AG04450 (cell line): ENCODE data around the gene SGK2. TPM values are rescaled to one million over a fixed set of nuclear protein-coding genes. Genes with fewer than 3 reads are reported as not detected.

ENCODE experiments used
- CTCF ChIA-PET: fragments of 300-600, 350-600 bp; formaldehyde crosslinking; extraction: SDS; loops from one replicate; lab custom pipeline; 2022; ENCODE audit warnings: antibody characterized with exemption, inconsistent platforms; lab: Charles Lee
- POLR2A ChIA-PET: fragments of 350-600 bp; formaldehyde crosslinking; extraction: SDS; loops from one replicate; lab custom pipeline; 2021; ENCODE audit warnings: antibody characterized with exemption, inconsistent platforms; lab: Yijun Ruan, JAX
- DNase-seq: peaks from one replicate; pipeline ENCODE4 v3.0.0-alpha.2; 2011; ENCODE audit warnings: low read depth, low spot score
- H3K27ac ChIP-seq: one replicate; pipeline ENCODE4 v1.5.1; 2012; ENCODE audit warnings: low read depth, low read length, control low read depth
- H3K27me3 ChIP-seq: one replicate; pipeline ENCODE4 v1.6.0; 2012; ENCODE audit warnings: low read length; ENCODE audit not compliant: control insufficient read depth, insufficient read depth
- H3K4me3 ChIP-seq: 2 replicates; pipeline ENCODE4 v1.5.1; 2011; ENCODE audit warnings: mild to moderate bottlenecking, low read depth, low read length, control low read depth
- H3K9me3 ChIP-seq: 2 replicates; pipeline ENCODE4 v1.5.1; 2012; ENCODE audit warnings: low read length; ENCODE audit not compliant: control insufficient read depth, insufficient read depth
- CTCF ChIP-seq: IDR thresholded peaks from 2 replicates; pipeline ENCODE4 v1.5.1; 2011; ENCODE audit warnings: low read depth, low read length, control low read depth, inconsistent platforms
- polyA plus RNA-seq: library from polyadenylated mRNA; depleted of rRNA; stranded (reverse); fragments of >200 nt; gene quantifications from 2 replicates; pipeline ENCODE4 v1.2.3, GENCODE V29; 2011

Gene SGK2
- polyA plus RNA-seq, 1 experiment = 0.12 TPM

DNA sequence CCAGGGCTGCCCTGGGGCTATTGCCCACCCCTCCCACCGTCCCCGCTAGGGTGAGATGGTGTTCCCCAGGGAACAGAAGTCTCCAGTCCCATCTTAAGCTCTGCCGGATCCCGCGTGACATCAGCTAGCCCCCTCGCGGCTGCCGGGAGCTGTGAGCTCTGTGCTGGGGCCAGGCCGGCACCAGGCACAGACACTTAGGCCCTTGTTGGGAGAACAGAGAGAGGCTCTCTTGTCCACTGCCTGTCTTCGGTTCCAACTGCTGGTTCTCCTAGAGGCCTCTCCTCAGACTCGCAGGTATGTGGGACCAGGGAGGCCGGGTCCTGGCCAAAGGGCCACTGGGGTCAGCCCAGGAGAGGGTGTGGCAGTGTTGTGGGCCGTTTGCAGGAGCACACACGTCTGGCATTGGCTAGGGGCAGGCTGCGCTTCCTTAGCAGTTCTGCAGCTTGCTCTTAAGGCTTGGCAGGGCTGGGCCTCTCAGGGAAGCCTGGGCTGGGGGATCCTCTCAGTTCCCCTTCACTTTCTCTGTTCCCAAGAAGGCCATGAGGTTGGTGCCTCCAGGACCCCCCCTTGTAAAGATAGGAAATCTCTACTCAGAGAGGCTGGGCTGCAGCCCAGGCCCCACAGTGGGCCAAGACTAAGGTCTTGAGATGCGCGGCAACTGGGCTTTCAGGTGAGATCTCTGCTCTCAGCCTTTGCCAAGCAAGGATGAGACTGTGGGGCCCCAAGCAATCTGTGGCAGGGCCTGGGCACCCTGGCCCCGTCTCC lies 6.3 kb downstream of the SGK2 start:
- Histone ChIP-seq H3K4me3 (no peak overlapping the region), H3K9me3 (no peaks in the 10 kb centered on the region), H3K27me3 (peaks cover 2% of the 10 kb centered on the region), H3K27ac (no peak overlapping the region)
- no peak for DNase-seq
- CTCF ChIA-PET = no interaction called here
- no peak for TF ChIP-seq CTCF
- POLR2A ChIA-PET = no interaction called here

- CTCF ChIA-PET = no interaction called here
These were observed 6.9 kb downstream of the SGK2 start for GRCh38 chr20:43565758-43566104.

GRCh38 chr20:43567477-43567876 lies 8.7 kb downstream of the SGK2 start:
- H3K27ac ChIP-seq = no peak overlapping the region
- peaks cover 2% of the 10 kb centered on the region for H3K27me3 ChIP-seq
- no peaks in the 10 kb centered on the region for H3K9me3 ChIP-seq
- TF ChIP-seq CTCF = no peak
- no peak overlapping the region for H3K4me3 ChIP-seq
- ChIA-PET POLR2A (no interaction called here), CTCF (no interaction called here)
- DNase-seq = no peak

More at GRCh38 chr20:43565758-43566104, 6.9 kb downstream of the SGK2 start:
- TF ChIP-seq CTCF = no peak
- DNase-seq = no peak
- Histone ChIP-seq H3K27me3 (peaks cover 2% of the 10 kb centered on the region), H3K27ac (no peak overlapping the region), H3K9me3 (no peaks in the 10 kb centered on the region), H3K4me3 (no peak overlapping the region)
- POLR2A ChIA-PET = no interaction called here

- no peak overlapping the region for H3K4me3 ChIP-seq
- no peak overlapping the region for H3K27ac ChIP-seq
- CTCF ChIA-PET = no interaction called here
- POLR2A ChIA-PET = interaction anchor here (1.4 kb wide), 1 partner anchor 22 kb away, joined by 3 read pairs; the partner anchor contains the start of gene IFT52
- TF ChIP-seq CTCF = no peak
- H3K9me3 ChIP-seq = no peaks in the 10 kb centered on the region
- no peak for DNase-seq
- H3K27me3 ChIP-seq = peaks cover 4% of the 10 kb centered on the region
These were observed 9.9 kb downstream of the SGK2 start for GRCh38 chr20:43568706-43569105.

- CTCF ChIA-PET = no interaction called here
- Histone ChIP-seq H3K27ac (no peak overlapping the region), H3K9me3 (no peaks in the 10 kb centered on the region), H3K4me3 (no peak overlapping the region), H3K27me3 (peaks cover 4% of the 10 kb centered on the region)
- no peak for DNase-seq
- POLR2A ChIA-PET = interaction anchor here (1.4 kb wide), 1 partner anchor 21 kb away, joined by 3 read pairs; the partner anchor contains the start of gene IFT52
- TF ChIP-seq CTCF = no peak
These were observed 10.5 kb downstream of the SGK2 start for GRCh38 chr20:43569282-43569681.
